GM23248 (cell line): ENCODE measurements around the gene CDC14A. TPM values are rescaled to one million over a fixed set of nuclear protein-coding genes. Genes with fewer than 3 reads are reported as not detected.

ENCODE experiments used
- DNase-seq: peaks from one replicate; pipeline ENCODE4 v3.0.0-alpha.2; 2015
- H2AFZ ChIP-seq: fragments of 200-600 bp; sonication (generic); 2 replicates; pipeline ENCODE4 v1.6.1; 2016; ENCODE audit warnings: antibody characterized with exemption
- H3F3A ChIP-seq: fragments of 200-600 bp; sonication (generic); 2 replicates; pipeline ENCODE4 v1.6.1; 2016; ENCODE audit warnings: mild to moderate bottlenecking, antibody characterized with exemption, mixed run types; ENCODE audit not compliant: insufficient read depth
- H3K27ac ChIP-seq: fragments of 200-600 bp; sonication (generic); 2 replicates; pipeline ENCODE4 v1.5.1; 2016; ENCODE audit warnings: mild to moderate bottlenecking
- H3K27me3 ChIP-seq: fragments of 200-600 bp; sonication (generic); replicated peaks from 2 replicates; pipeline ENCODE4 v1.6.1; 2016; ENCODE audit warnings: mild to moderate bottlenecking; ENCODE audit not compliant: insufficient read depth
- H3K36me3 ChIP-seq: fragments of 200-600 bp; sonication (generic); 2 replicates; pipeline ENCODE4 v1.6.1; 2016; ENCODE audit warnings: low read depth, mild to moderate bottlenecking
- H3K4me1 ChIP-seq: fragments of 200-600 bp; sonication (generic); 2 replicates; pipeline ENCODE4 v1.6.1; 2016; ENCODE audit warnings: mild to moderate bottlenecking; ENCODE audit not compliant: insufficient read depth
- H3K4me2 ChIP-seq: fragments of 200-600 bp; sonication (generic); one replicate; pipeline ENCODE4 v1.6.1; 2016; ENCODE audit warnings: mild to moderate bottlenecking; ENCODE audit not compliant: unreplicated experiment
- H3K4me3 ChIP-seq: fragments of 200-600 bp; sonication (generic); 2 replicates; pipeline ENCODE4 v1.5.1; 2016; ENCODE audit warnings: mild to moderate bottlenecking
- H3K79me2 ChIP-seq: fragments of 200-600 bp; sonication (generic); 2 replicates; pipeline ENCODE4 v1.6.1; 2016; ENCODE audit warnings: mild to moderate bottlenecking; ENCODE audit not compliant: insufficient read depth
- H3K9ac ChIP-seq: fragments of 200-600 bp; sonication (generic); 2 replicates; pipeline ENCODE4 v1.6.1; 2016; ENCODE audit warnings: mild to moderate bottlenecking
- H3K9me2 ChIP-seq: fragments of 200-600 bp; sonication (generic); 2 replicates; pipeline ENCODE4 v1.6.1; 2016; ENCODE audit warnings: mixed run types, mild to moderate bottlenecking, moderate library complexity; ENCODE audit not compliant: insufficient read depth
- H3K9me3 ChIP-seq: fragments of 200-600 bp; sonication (generic); one replicate; pipeline ENCODE4 v1.6.1; 2017; ENCODE audit warnings: low read depth
- H4K20me1 ChIP-seq: fragments of 200-600 bp; sonication (generic); 2 replicates; pipeline ENCODE4 v1.6.0; 2016; ENCODE audit not compliant: insufficient read depth
- EZH2 ChIP-seq: fragments of 200-600 bp; sonication (generic); IDR thresholded peaks from 2 replicates; pipeline ENCODE4 v1.6.1; 2018; ENCODE audit warnings: antibody characterized with exemption, mild to moderate bottlenecking; ENCODE audit not compliant: insufficient read depth, poor library complexity, severe bottlenecking
- EZH2phosphoT487 ChIP-seq: fragments of 200-600 bp; sonication (generic); IDR thresholded peaks from 2 replicates; pipeline ENCODE4 v1.6.1; 2018; ENCODE audit warnings: antibody characterized with exemption, moderate library complexity, mild to moderate bottlenecking, low read depth; ENCODE audit not compliant: insufficient read depth
- WGBS, 2 experiments: methylation state at CpG; one replicate each; pipeline ENCODE4 v1.1.6; 2015 to 2017; ENCODE audit warnings: low lambda C conversion rate in 2 of 2, low coverage in 1 of 2; ENCODE audit errors: missing lambda C conversion rate in 2 of 2; 5-methylcytosine and 5-hydroxymethylcytosine counted together
- in situ Hi-C: fragments of 300-500 bp; cut with MboI; formaldehyde crosslinking; loops from 2 replicates; pipeline ENCODE4 v1.15.0; 2020
- polyA plus RNA-seq: library from polyadenylated mRNA; unstranded; fragments of >200 nt; fragmentation: Nextera tagmentation; extraction: Ambion mirVana; gene quantifications from 2 replicates; pipeline ENCODE4 v1.2.1, GENCODE V29; 2016
- total RNA-seq: library from RNA; depleted of rRNA; stranded (reverse); fragments of >200 nt; shearing (Covaris generic); gene quantifications from 2 replicates; pipeline ENCODE4 v1.2.3, GENCODE V29; 2014

Gene CDC14A
- total and polyA plus RNA-seq, 2 experiments from 2014 or later = 1.5 to 1.8 TPM

DNA sequence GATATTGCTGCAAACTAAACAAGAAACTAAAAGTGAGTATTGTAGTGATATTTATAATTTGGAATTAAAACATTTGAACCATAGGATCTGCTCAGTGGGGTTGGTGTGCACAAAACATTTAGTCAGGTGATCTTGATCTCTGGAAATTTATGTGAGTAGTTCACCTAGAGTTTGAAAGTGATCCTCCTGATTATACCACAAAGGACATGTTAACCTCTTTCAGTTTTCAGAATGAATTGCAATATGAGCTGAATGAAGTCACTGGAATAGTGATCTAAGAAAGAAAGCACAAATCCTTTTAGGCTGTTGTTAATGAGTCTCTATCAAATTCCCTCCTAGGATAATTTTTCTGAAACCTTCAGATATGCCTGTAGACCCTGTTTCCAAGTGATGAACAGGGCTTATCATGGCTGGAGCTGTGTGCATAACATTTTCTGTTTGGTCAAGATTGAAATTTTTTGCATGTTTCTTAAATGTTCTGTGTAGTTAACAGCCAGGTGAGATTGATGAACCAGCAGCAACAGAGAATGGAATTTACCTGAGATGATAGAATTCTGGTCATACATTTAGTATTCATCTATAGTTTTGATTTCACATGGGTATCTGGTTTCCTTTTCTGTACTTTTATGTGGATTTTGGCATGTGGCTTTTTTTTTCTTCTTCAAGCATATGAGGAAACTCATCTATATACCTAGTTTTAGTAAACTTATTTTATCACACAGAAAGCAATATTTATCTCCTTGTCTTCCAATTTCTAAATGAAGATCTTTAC, 25.5 kb downstream of the CDC14A start:
- Histone ChIP-seq H3K36me3 (no peaks in the 10 kb centered on the region), H3K9me2 (no peaks in the 10 kb centered on the region), H3K9me3 (no peaks in the 10 kb centered on the region), H3F3A (no peaks in the 10 kb centered on the region), H3K27me3 (no peaks in the 10 kb centered on the region), H3K4me3 (no peak overlapping the region), H3K9ac (no peak overlapping the region), H2AFZ (no peak overlapping the region), H3K4me1 (no peaks in the 10 kb centered on the region), H3K4me2 (no peak overlapping the region), H4K20me1 (no peaks in the 10 kb centered on the region), H3K79me2 (no peaks in the 10 kb centered on the region), H3K27ac (no peak overlapping the region)
- DNase-seq = no peak
- TF ChIP-seq EZH2phosphoT487 (no peak), EZH2 (no peak)
- in situ Hi-C loops = no loop called here

- no peaks in the 10 kb centered on the region for H3K27me3 ChIP-seq
- no peaks in the 10 kb centered on the region for H3K36me3 ChIP-seq
- no peak overlapping the region for H3K4me3 ChIP-seq
- TF ChIP-seq EZH2 (no peak), EZH2phosphoT487 (no peak)
- no peaks in the 10 kb centered on the region for H4K20me1 ChIP-seq
- no peak overlapping the region for H3K9ac ChIP-seq
- no peaks in the 10 kb centered on the region for H3F3A ChIP-seq
- H3K9me2 ChIP-seq = no peaks in the 10 kb centered on the region
- H3K4me1 ChIP-seq = no peaks in the 10 kb centered on the region
- no peak overlapping the region for H3K4me2 ChIP-seq
- WGBS, 2 experiments = 88 to 90% methylated on average over 2 of the region's 2 CpGs
- H3K27ac ChIP-seq = no peak overlapping the region
- DNase-seq = no peak
- H2AFZ ChIP-seq = no peak overlapping the region
- in situ Hi-C loops = no loop called here
- no peaks in the 10 kb centered on the region for H3K79me2 ChIP-seq
- no peaks in the 10 kb centered on the region for H3K9me3 ChIP-seq
Observed at GRCh38 chr1:100378956-100379355, 26.6 kb downstream of the CDC14A start.

GRCh38 chr1:100380635-100381034, 28.3 kb downstream of the CDC14A start:
- TF ChIP-seq EZH2phosphoT487 (no peak), EZH2 (no peak)
- no peaks in the 10 kb centered on the region for H3F3A ChIP-seq
- DNase-seq = no peak
- H3K27me3 ChIP-seq = no peaks in the 10 kb centered on the region
- WGBS, 2 experiments = 56 to 79% methylated on average over 1 of the region's 1 CpG
- H3K9ac ChIP-seq = no peak overlapping the region
- in situ Hi-C loops = no loop called here
- no peak overlapping the region for H3K4me3 ChIP-seq
- no peaks in the 10 kb centered on the region for H3K9me2 ChIP-seq
- H3K9me3 ChIP-seq = no peaks in the 10 kb centered on the region
- H2AFZ ChIP-seq = no peak overlapping the region
- no peaks in the 10 kb centered on the region for H3K36me3 ChIP-seq
- no peaks in the 10 kb centered on the region for H4K20me1 ChIP-seq
- H3K4me2 ChIP-seq = no peak overlapping the region
- H3K27ac ChIP-seq = no peak overlapping the region
- H3K79me2 ChIP-seq = no peaks in the 10 kb centered on the region
- no peaks in the 10 kb centered on the region for H3K4me1 ChIP-seq

DNA sequence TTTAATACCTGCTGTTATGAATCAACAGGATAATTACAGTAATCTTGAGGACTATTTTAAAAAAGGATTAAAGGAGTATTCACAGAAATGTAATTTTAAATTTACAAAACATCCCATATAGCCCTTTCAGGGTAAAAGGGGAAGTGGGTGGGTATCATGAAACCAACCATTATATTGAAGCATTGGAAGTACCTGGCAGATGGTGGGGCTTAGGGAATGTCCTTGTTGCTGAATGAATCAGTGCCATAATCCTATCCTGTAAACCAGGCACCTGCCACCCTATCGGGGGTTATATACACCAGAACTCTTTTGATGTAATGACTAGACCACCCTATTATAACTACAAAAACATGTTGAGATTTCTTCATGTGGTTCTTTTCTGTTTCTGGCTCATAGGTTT, 30.4 kb downstream of the CDC14A start:
- no peak overlapping the region for H3K4me2 ChIP-seq
- no peak overlapping the region for H2AFZ ChIP-seq
- H3F3A ChIP-seq = no peaks in the 10 kb centered on the region
- no peaks in the 10 kb centered on the region for H3K9me2 ChIP-seq
- WGBS, 2 experiments = 100% methylated on average over 1 of the region's 1 CpG
- DNase-seq = no peak
- in situ Hi-C loops = no loop called here
- H3K4me1 ChIP-seq = no peaks in the 10 kb centered on the region
- H4K20me1 ChIP-seq = no peaks in the 10 kb centered on the region
- H3K9me3 ChIP-seq = no peaks in the 10 kb centered on the region
- H3K36me3 ChIP-seq = no peaks in the 10 kb centered on the region
- H3K79me2 ChIP-seq = no peaks in the 10 kb centered on the region
- H3K4me3 ChIP-seq = no peak overlapping the region
- no peaks in the 10 kb centered on the region for H3K27me3 ChIP-seq
- no peak for TF ChIP-seq EZH2
- TF ChIP-seq EZH2phosphoT487 = no peak
- H3K9ac ChIP-seq = no peak overlapping the region
- H3K27ac ChIP-seq = no peak overlapping the region

DNA sequence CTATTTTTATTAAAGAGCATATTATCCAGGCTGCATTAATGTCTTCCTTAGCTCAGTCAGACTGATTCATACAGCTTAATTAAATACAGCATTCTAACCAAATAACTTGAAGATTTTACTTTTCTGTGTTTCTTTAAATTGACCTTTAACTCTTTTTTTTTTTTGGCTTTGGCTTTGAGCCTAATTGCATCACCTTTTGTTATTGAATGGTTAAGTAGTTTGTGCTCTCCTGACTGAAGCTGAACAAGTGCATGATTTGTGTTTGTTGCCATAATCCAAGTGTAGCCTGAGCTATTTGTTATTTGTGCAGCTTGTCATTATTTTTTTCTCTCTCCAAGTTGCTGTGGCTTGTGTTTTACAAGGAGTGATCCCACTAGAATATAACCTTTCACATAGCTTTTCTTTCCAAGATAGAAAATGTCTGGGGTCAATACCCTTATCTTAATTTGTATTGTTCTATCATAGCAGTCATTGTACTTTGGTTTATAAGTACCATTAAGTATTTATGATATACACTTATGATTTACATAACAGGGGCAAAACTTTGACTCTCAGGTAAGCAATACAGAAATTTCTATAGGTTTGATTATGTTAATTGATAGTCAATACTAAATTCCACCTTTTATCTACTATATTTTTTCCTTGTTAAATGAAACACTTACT, 31.6 kb downstream of the CDC14A start:
- Histone ChIP-seq H3K4me2 (no peak overlapping the region), H3F3A (no peaks in the 10 kb centered on the region), H3K36me3 (no peaks in the 10 kb centered on the region), H3K9me2 (no peaks in the 10 kb centered on the region), H3K4me1 (no peaks in the 10 kb centered on the region), H4K20me1 (no peaks in the 10 kb centered on the region), H3K9me3 (no peaks in the 10 kb centered on the region), H3K4me3 (no peak overlapping the region), H3K27me3 (no peaks in the 10 kb centered on the region), H3K27ac (no peak overlapping the region), H3K79me2 (no peaks in the 10 kb centered on the region), H2AFZ (no peak overlapping the region), H3K9ac (no peak overlapping the region)
- no peak for DNase-seq
- in situ Hi-C loops = no loop called here
- TF ChIP-seq EZH2 (no peak), EZH2phosphoT487 (no peak)
